K562 (cell line): ENCODE results near the gene PSMC1. TPM values are rescaled to one million over a fixed set of nuclear protein-coding genes. Genes with fewer than 3 reads are reported as not detected.
A peak's percentile ranks its signal among the peaks of the same experiment; 100 is the strongest.

Experiments
- CEBPG ChIP-seq, 3 experiments: fragments of 200-800 bp in 1 of 3; sonication (Bioruptor generic) in 1 of 3; sonication (generic) in 1 of 3; formaldehyde crosslinking in 1 of 3; IDR thresholded peaks in 2 of 3; conservative IDR thresholded peaks in 1 of 3; 2 replicates each; pipeline versions ENCODE4 v1.6.1 to v1.8.0; 2016 to 2022; ENCODE audit warnings: missing compliant biosample characterization in 2 of 3, missing genetic modification characterization in 2 of 3, mild to moderate bottlenecking in 1 of 3, missing genetic modification reagents in 1 of 3
- HDAC3 ChIP-seq: fragments of 450-650 bp; IDR thresholded peaks from 2 replicates; pipeline ENCODE4 v1.6.1; 2018; ENCODE audit warnings: borderline replicate concordance, mild to moderate bottlenecking, moderate library complexity; ENCODE audit not compliant: partially characterized antibody
- MAFG ChIP-seq: fragments of 450-650 bp; conservative IDR thresholded peaks from 2 replicates; pipeline ENCODE4 v1.6.1; 2016; ENCODE audit warnings: missing genetic modification characterization, missing compliant biosample characterization
- MAX ChIP-seq: sonication (generic); formaldehyde crosslinking; IDR thresholded peaks from 2 replicates; pipeline ENCODE4 v1.9.0; 2022; ENCODE audit warnings: mild to moderate bottlenecking, missing genetic modification reagents
- PTBP1 ChIP-seq: fragments of 200-400 bp; formaldehyde crosslinking; IDR thresholded peaks from 2 replicates; pipeline ENCODE4 v1.6.1; 2017; ENCODE audit warnings: low read depth, low read length
- ZNF561 ChIP-seq: fragments of 450-650 bp; formaldehyde crosslinking; conservative IDR thresholded peaks from 2 replicates; pipeline ENCODE4 v1.4.0; 2020; ENCODE audit warnings: mild to moderate bottlenecking, moderate library complexity
- ZNF696 ChIP-seq: fragments of 250-450 bp; sonication (Bioruptor Pico); conservative IDR thresholded peaks from 2 replicates; pipeline ENCODE4 v1.4.0; 2020; ENCODE audit warnings: mild to moderate bottlenecking, moderate library complexity
- ZNF717 ChIP-seq: fragments of 250-450 bp; sonication (Bioruptor Pico); IDR thresholded peaks from 2 replicates; pipeline ENCODE4 v1.5.0; 2021
- polyA plus RNA-seq, 8 experiments: library from polyadenylated mRNA; depleted of rRNA in 4 of 8; stranded (reverse) in 5 of 8; unstranded in 3 of 8; fragments of >200 nt; fragmentation: Nextera tagmentation in 2 of 8; fragmentation: Illumina TruSeq in 1 of 8; extraction: Ambion mirVana in 2 of 8; extraction: Trizol in 1 of 8; gene quantifications; 2 replicates each; pipeline versions ENCODE4 v1.2.1 to v1.2.3, GENCODE V29; 2011 to 2014; ENCODE audit warnings: inconsistent platforms in 1 of 8, missing spikeins in 1 of 8
- total RNA-seq, 7 experiments: library from RNA; depleted of rRNA in 6 of 7; stranded (reverse); fragments of >200 nt in 6 of 7; fragmentation: Illumina TruSeq in 2 of 7; extraction: Trizol in 2 of 7; gene quantifications; 2 replicates each; pipeline versions ENCODE4 v1.2.1 to v1.2.3, GENCODE V29; 2011 to 2021; ENCODE audit warnings: low replicate concordance in 1 of 7
- TF ChIP-seq, protein P1 (sequence below): fragments of 250-450 bp; sonication (Bioruptor Pico); IDR thresholded peaks from 2 replicates; pipeline ENCODE4 v1.5.0; 2022; ENCODE audit warnings: mild to moderate bottlenecking
- TF ChIP-seq, protein P2 (sequence below): fragments of 450-650 bp; formaldehyde crosslinking; IDR thresholded peaks from 2 replicates; pipeline ENCODE4 v1.4.0; 2020; ENCODE audit warnings: mild to moderate bottlenecking, moderate library complexity
- TF ChIP-seq, protein P3 (sequence below): fragments of 450-650 bp; IDR thresholded peaks from 2 replicates; pipeline ENCODE4 v1.6.1; 2016; ENCODE audit warnings: missing biosample characterization, missing genetic modification characterization
- TF ChIP-seq, protein P4 (sequence below), 2 experiments: IDR thresholded peaks; 2 replicates each; pipeline ENCODE4 v1.6.1; 2011; ENCODE audit warnings: borderline replicate concordance in 1 of 2, control low read depth in 1 of 2, low read depth in 1 of 2, low read length in 1 of 2, mild to moderate bottlenecking in 1 of 2, mixed read lengths in 1 of 2, moderate library complexity in 1 of 2; ENCODE audit not compliant: insufficient read depth in 1 of 2, insufficient read length in 1 of 2, poor library complexity in 1 of 2, severe bottlenecking in 1 of 2; ENCODE audit errors: extremely low read depth in 1 of 2
- TF ChIP-seq, protein P5 (sequence below): fragments of 450-650 bp; IDR thresholded peaks from 2 replicates; pipeline ENCODE4 v1.6.1; 2018; ENCODE audit warnings: mild to moderate bottlenecking, low read depth; ENCODE audit not compliant: partially characterized antibody
- TF ChIP-seq, protein P6 (sequence below): fragments of 250-450 bp; sonication (Bioruptor Pico); IDR thresholded peaks from 2 replicates; pipeline ENCODE4 v1.5.0; 2020; ENCODE audit warnings: mild to moderate bottlenecking

Gene PSMC1
- total and polyA plus RNA-seq, 9 of the 15 experiments (the other 6 are each of a cell fraction or from before 2014, with no cell fraction given) = 87.8 to 276 (median 165) TPM

DNA sequence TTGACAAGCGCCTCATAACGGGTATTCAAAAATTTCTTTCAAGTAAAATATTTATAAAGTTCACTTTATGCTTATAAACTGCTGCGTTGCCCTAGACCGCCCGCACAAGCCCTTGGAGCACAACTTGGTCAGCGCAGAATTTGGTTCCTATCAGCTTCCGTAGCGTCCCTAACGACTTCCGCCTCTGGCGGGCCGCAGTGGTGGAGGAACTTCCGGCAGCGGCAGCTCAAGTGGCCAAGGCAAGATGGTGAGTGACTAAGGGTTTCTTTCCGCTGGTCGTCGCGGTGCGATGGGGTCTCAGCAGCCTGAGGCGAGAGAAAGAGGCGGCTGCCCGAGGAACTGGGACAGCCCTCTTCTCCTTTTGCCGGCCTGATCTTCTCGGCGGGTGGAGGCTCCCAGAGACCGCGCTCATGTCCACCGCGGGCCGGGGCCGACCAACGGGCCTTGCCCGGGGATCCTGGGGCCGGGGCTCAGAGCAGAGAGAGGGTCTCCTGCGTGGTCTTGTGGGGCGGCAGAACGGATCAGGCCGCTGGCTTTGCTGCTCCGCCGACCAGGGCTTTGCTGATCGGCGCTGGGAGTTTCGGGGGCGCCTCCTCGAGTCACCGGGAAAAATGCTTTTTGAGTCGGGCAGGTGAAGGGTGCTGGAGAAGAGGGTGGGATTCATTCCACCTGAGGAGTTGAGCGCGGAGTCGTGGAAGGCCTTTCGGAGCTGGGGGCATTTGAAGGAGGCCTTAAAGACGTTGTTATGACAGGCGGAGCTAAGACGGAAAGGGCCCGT, at the start of gene PSMC1 (continued):
- TF ChIP-seq, protein P1, sequence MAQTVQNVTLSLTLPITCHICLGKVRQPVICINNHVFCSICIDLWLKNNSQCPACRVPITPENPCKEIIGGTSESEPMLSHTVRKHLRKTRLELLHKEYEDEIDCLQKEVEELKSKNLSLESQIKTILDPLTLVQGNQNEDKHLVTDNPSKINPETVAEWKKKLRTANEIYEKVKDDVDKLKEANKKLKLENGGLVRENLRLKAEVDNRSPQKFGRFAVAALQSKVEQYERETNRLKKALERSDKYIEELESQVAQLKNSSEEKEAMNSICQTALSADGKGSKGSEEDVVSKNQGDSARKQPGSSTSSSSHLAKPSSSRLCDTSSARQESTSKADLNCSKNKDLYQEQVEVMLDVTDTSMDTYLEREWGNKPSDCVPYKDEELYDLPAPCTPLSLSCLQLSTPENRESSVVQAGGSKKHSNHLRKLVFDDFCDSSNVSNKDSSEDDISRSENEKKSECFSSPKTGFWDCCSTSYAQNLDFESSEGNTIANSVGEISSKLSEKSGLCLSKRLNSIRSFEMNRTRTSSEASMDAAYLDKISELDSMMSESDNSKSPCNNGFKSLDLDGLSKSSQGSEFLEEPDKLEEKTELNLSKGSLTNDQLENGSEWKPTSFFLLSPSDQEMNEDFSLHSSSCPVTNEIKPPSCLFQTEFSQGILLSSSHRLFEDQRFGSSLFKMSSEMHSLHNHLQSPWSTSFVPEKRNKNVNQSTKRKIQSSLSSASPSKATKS (CRISPR knock-in tag) = no peak
- TF ChIP-seq, protein P2, sequence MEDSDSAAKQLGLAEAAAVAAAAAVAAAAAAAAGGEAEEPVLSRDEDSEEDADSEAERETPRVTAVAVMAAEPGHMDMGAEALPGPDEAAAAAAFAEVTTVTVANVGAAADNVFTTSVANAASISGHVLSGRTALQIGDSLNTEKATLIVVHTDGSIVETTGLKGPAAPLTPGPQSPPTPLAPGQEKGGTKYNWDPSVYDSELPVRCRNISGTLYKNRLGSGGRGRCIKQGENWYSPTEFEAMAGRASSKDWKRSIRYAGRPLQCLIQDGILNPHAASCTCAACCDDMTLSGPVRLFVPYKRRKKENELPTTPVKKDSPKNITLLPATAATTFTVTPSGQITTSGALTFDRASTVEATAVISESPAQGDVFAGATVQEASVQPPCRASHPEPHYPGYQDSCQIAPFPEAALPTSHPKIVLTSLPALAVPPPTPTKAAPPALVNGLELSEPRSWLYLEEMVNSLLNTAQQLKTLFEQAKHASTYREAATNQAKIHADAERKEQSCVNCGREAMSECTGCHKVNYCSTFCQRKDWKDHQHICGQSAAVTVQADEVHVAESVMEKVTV (CRISPR knock-in tag) = no peak
- TF ChIP-seq, protein P3, sequence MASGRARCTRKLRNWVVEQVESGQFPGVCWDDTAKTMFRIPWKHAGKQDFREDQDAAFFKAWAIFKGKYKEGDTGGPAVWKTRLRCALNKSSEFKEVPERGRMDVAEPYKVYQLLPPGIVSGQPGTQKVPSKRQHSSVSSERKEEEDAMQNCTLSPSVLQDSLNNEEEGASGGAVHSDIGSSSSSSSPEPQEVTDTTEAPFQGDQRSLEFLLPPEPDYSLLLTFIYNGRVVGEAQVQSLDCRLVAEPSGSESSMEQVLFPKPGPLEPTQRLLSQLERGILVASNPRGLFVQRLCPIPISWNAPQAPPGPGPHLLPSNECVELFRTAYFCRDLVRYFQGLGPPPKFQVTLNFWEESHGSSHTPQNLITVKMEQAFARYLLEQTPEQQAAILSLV (tag) = no peak
- no peak for TF ChIP-seq ZNF696
- TF ChIP-seq PTBP1 = no peak
- no peak for TF ChIP-seq HDAC3
- TF ChIP-seq, protein P4, sequence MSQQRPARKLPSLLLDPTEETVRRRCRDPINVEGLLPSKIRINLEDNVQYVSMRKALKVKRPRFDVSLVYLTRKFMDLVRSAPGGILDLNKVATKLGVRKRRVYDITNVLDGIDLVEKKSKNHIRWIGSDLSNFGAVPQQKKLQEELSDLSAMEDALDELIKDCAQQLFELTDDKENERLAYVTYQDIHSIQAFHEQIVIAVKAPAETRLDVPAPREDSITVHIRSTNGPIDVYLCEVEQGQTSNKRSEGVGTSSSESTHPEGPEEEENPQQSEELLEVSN (IDR thresholded peaks at IDR 0.05; ENCODE audit: borderline replicate concordance in 1 of 2, extremely low read depth in 1 of 2, insufficient read depth in 1 of 2, insufficient read length in 1 of 2, low read depth in 1 of 2, low read length in 1 of 2, poor library complexity in 1 of 2, severe bottlenecking in 1 of 2) = peak in 1 of 2 experiments; percentile 56
- TF ChIP-seq ZNF561 (CRISPR knock-in tag) = no peak
- no peak for TF ChIP-seq MAX (CRISPR knock-in tag)
- TF ChIP-seq ZNF717 (CRISPR knock-in tag) = no peak
- TF ChIP-seq CEBPG (CRISPR knock-in tag; IDR thresholded peaks at IDR 0.05) = no peak
- no peak for TF ChIP-seq CEBPG (tag; conservative IDR thresholded peaks at IDR 0.05 in 1 of 2, IDR thresholded peaks at IDR 0.05 in 1 of 2)
- TF ChIP-seq MAFG (tag) = peak; percentile 75
- TF ChIP-seq, protein P5, sequence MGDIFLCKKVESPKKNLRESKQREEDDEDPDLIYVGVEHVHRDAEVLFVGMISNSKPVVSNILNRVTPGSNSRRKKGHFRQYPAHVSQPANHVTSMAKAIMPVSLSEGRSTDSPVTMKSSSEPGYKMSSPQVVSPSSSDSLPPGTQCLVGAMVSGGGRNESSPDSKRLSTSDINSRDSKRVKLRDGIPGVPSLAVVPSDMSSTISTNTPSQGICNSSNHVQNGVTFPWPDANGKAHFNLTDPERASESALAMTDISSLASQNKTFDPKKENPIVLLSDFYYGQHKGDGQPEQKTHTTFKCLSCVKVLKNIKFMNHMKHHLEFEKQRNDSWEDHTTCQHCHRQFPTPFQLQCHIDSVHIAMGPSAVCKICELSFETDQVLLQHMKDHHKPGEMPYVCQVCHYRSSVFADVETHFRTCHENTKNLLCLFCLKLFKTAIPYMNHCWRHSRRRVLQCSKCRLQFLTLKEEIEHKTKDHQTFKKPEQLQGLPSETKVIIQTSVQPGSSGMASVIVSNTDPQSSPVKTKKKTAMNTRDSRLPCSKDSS = no peak
- TF ChIP-seq, protein P6, sequence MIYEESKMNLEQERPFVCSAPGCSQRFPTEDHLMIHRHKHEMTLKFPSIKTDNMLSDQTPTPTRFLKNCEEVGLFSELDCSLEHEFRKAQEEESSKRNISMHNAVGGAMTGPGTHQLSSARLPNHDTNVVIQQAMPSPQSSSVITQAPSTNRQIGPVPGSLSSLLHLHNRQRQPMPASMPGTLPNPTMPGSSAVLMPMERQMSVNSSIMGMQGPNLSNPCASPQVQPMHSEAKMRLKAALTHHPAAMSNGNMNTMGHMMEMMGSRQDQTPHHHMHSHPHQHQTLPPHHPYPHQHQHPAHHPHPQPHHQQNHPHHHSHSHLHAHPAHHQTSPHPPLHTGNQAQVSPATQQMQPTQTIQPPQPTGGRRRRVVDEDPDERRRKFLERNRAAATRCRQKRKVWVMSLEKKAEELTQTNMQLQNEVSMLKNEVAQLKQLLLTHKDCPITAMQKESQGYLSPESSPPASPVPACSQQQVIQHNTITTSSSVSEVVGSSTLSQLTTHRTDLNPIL (CRISPR knock-in tag) = no peak
